Measurements from ENCODE around the gene SH3PXD2B.

The SH3PXD2B gene

DNA sequence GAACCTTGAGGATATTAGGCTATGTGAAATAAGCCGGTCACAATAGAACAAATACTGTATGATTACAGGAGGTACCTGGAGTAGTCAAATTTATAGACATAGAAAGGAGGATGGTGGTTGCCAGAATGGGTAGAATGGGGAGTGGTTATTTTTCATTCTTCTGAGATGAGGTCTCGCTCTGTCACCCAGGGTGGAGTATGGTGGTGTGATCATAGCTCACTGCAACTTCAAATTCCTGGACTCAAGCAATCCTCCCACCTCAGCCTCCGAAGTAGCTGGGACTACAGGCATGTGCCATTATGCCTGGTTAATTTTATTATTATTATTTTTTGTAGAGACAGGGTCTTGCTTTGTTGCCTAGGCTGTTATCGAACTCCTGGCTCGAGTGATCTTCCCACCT, 27.1 kb downstream of the SH3PXD2B start:
- DNase-seq (ENCODE audit: low read depth) = peak; percentile 67
- H3K4me3 ChIP-seq (ENCODE audit: low read length) = no peak overlapping the region
- no peak for TF ChIP-seq CTCF (IDR thresholded peaks at IDR 0.05; ENCODE audit: insufficient read depth, low read depth, low read length, missing control alignments)

DNA sequence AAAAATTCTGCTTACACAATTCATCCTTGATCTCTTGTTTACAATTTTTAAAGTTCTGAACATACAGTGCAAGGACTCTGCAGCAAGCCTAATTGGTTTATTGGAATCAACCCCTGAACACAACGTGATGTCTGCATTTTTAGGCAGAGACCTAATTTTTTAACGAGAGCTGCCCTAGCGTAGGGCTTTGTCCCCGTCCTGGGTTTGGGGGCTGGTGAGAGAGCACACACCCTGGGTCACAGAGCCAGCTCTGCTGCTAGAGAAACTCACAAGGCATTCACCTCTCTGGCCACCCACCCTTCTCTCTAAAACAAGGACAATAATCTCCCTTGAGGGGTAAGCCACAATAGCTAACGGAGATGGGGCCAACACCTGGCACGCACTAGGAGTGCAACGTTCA, 28.2 kb downstream of the SH3PXD2B start:
- H3K4me3 ChIP-seq (ENCODE audit: low read length) = no peak overlapping the region
- no peak for TF ChIP-seq CTCF (IDR thresholded peaks at IDR 0.05; ENCODE audit: insufficient read depth, low read depth, low read length, missing control alignments)
- DNase-seq (ENCODE audit: low read depth) = no peak

GRCh38 chr5:172425402-172425801, 28.9 kb downstream of the SH3PXD2B start:
- TF ChIP-seq CTCF (IDR thresholded peaks at IDR 0.05; ENCODE audit: insufficient read depth, low read depth, low read length, missing control alignments) = no peak
- H3K4me3 ChIP-seq (ENCODE audit: low read length) = no peak overlapping the region
- no peak for DNase-seq (ENCODE audit: low read depth)

- H3K4me3 ChIP-seq (ENCODE audit: low read length) = no peak overlapping the region
- TF ChIP-seq CTCF (IDR thresholded peaks at IDR 0.05; ENCODE audit: insufficient read depth, low read depth, low read length, missing control alignments) = no peak
- no peak for DNase-seq (ENCODE audit: low read depth)
Observed at GRCh38 chr5:172424808-172425207, 29.5 kb downstream of the SH3PXD2B start.

GRCh38 chr5:172424111-172424490, 30.2 kb downstream of the SH3PXD2B start:
- H3K4me3 ChIP-seq (ENCODE audit: low read length) = no peak overlapping the region
- no peak for TF ChIP-seq CTCF (IDR thresholded peaks at IDR 0.05; ENCODE audit: insufficient read depth, low read depth, low read length, missing control alignments)
- DNase-seq (ENCODE audit: low read depth) = no peak

- H3K4me3 ChIP-seq (ENCODE audit: low read length) = no peak overlapping the region
- TF ChIP-seq CTCF (IDR thresholded peaks at IDR 0.05; ENCODE audit: insufficient read depth, low read depth, low read length, missing control alignments) = no peak
- no peak for DNase-seq (ENCODE audit: low read depth)
Observed at GRCh38 chr5:172423379-172424110, 30.8 kb downstream of the SH3PXD2B start.

GRCh38 chr5:172422255-172422654, 32.1 kb downstream of the SH3PXD2B start:
- DNase-seq (ENCODE audit: low read depth) = no peak
- TF ChIP-seq CTCF (IDR thresholded peaks at IDR 0.05; ENCODE audit: insufficient read depth, low read depth, low read length, missing control alignments) = no peak
- no peak overlapping the region for H3K4me3 ChIP-seq (ENCODE audit: low read length)
